PFSK-1 (cell line): ENCODE measurements around the gene SORBS1.

Experiments
- FOXP2 ChIP-seq: optimal IDR thresholded peaks from 2 replicates; pipeline ENCODE3; 2011; ENCODE audit warnings: borderline replicate concordance, control low read depth, inconsistent platforms; ENCODE audit not compliant: insufficient read depth; ENCODE audit errors: extremely low read length, extremely low read depth
- POLR2AphosphoS5 ChIP-seq: IDR thresholded peaks from 2 replicates; pipeline ENCODE4 v1.6.1; 2012; ENCODE audit warnings: low read depth, mild to moderate bottlenecking, control low read depth, low read length, moderate library complexity
- SIN3A ChIP-seq: IDR thresholded peaks from 2 replicates; pipeline ENCODE4 v1.6.1; 2012; ENCODE audit warnings: mild to moderate bottlenecking, low read length, moderate library complexity, borderline replicate concordance; ENCODE audit not compliant: insufficient read depth
- TAF1 ChIP-seq: IDR thresholded peaks from 2 replicates; pipeline ENCODE4 v1.6.1; 2012; ENCODE audit warnings: low read length, control low read depth, borderline replicate concordance; ENCODE audit not compliant: insufficient read depth
- TF ChIP-seq, protein P1 (sequence below), 2 experiments: IDR thresholded peaks; 2 replicates each; pipeline versions ENCODE4 v1.6.1 to v1.8.0; 2011 to 2012; ENCODE audit warnings: low read depth in 2 of 2, low read length in 2 of 2, control low read depth in 1 of 2, inconsistent platforms in 1 of 2, mild to moderate bottlenecking in 1 of 2, moderate library complexity in 1 of 2; ENCODE audit not compliant: insufficient read depth in 1 of 2

DNA sequence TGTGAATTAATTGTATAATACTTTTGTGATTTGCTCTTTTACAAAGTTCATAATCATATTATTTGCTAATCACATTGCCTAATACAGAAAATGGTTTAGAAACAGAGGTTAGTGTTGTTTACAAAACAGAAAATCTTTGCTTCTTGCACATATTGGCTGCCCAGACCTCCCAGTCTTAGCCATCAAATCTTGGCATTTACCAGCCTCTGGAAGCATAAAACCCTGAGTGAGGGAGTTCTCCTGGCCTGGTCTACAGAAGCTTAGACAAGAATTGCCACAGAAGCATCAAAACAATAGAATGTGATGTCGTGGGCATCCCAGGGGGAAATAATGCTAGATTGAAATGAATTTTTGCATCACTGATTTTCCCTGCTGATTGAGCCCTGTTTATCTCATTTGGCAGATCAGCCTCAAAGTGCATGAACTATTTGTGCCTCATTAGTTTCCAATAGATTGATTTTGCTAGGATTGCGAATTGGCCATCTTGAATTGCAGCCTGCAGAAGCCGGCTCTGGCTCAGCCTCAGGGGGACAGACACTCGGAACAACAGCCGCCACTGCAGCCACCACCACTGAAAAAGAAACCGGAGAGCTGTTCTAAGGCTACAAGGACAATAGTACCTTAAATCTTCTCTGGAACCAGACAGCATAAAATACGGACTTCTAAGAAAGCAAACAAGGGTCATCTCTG, 11.1 kb upstream of the SORBS1 start:
- TF ChIP-seq POLR2AphosphoS5: no peak
- TF ChIP-seq, protein P1, sequence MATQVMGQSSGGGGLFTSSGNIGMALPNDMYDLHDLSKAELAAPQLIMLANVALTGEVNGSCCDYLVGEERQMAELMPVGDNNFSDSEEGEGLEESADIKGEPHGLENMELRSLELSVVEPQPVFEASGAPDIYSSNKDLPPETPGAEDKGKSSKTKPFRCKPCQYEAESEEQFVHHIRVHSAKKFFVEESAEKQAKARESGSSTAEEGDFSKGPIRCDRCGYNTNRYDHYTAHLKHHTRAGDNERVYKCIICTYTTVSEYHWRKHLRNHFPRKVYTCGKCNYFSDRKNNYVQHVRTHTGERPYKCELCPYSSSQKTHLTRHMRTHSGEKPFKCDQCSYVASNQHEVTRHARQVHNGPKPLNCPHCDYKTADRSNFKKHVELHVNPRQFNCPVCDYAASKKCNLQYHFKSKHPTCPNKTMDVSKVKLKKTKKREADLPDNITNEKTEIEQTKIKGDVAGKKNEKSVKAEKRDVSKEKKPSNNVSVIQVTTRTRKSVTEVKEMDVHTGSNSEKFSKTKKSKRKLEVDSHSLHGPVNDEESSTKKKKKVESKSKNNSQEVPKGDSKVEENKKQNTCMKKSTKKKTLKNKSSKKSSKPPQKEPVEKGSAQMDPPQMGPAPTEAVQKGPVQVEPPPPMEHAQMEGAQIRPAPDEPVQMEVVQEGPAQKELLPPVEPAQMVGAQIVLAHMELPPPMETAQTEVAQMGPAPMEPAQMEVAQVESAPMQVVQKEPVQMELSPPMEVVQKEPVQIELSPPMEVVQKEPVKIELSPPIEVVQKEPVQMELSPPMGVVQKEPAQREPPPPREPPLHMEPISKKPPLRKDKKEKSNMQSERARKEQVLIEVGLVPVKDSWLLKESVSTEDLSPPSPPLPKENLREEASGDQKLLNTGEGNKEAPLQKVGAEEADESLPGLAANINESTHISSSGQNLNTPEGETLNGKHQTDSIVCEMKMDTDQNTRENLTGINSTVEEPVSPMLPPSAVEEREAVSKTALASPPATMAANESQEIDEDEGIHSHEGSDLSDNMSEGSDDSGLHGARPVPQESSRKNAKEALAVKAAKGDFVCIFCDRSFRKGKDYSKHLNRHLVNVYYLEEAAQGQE (IDR thresholded peaks at IDR 0.05; ENCODE audit: insufficient read depth in 1 of 2, low read depth in 2 of 2, low read length in 2 of 2): no peak
- no peak for TF ChIP-seq TAF1
- no peak for TF ChIP-seq FOXP2
- TF ChIP-seq SIN3A: no peak
